Right forelimb (tissue), 1 donor: Measurements from ENCODE around the gene IDE.
"Not testable (repeated sequence)": the region's sequence is repeated elsewhere in the genome, so short reads cannot be mapped to it uniquely, and the experiment has no call there.

Source experiments
- DNase-seq: peaks from one replicate; pipeline ENCODE4 v3.0.0-alpha.2; 2018

The IDE gene

GRCh38 chr10:92573798-92574547 is at the start of gene IDE:
Gene IDE, minus strand, starts transcription at chr10:92574093. Its CDS starts 74 bp downstream, at chr10:92574019.
- DNase-seq = peak; percentile 91

GRCh38 chr10:92619368-92619767 is 45.5 kb upstream of the IDE start:
- DNase-seq = no peak

GRCh38 chr10:92615515-92615914 is 41.6 kb upstream of the IDE start:
- DNase-seq = no peak

GRCh38 chr10:92604841-92605240 is 30.9 kb upstream of the IDE start:
- no peak for DNase-seq

GRCh38 chr10:92598321-92598720 is 24.4 kb upstream of the IDE start:
- no peak for DNase-seq

- no peak for DNase-seq
These were observed 21.6 kb upstream of the IDE start for GRCh38 chr10:92595505-92595904.

GRCh38 chr10:92593619-92594588 is 20.0 kb upstream of the IDE start:
- no peak for DNase-seq

- peak; percentile 97 for DNase-seq
These were observed 19.1 kb upstream of the IDE start, which contains the start of gene KIF11 for GRCh38 chr10:92592761-92593618. Gene KIF11, plus strand, starts transcription at chr10:92593130. Its CDS starts 246 bp downstream, at chr10:92593376.

GRCh38 chr10:92591550-92592022 is 17.7 kb upstream of the IDE start:
- peak; percentile 91 for DNase-seq

GRCh38 chr10:92590623-92591549 is 17.0 kb upstream of the IDE start:
- peak; percentile 49 for DNase-seq

GRCh38 chr10:92582347-92582746 is 8.5 kb upstream of the IDE start:
- DNase-seq = not testable (repeated sequence)

GRCh38 chr10:92575961-92576360 is 2.1 kb upstream of the IDE start:
- no peak for DNase-seq

GRCh38 chr10:92574548-92575261 is 812 bp upstream of the IDE start:
- no peak for DNase-seq

- DNase-seq = no peak
These were observed 649 bp downstream of the IDE start for GRCh38 chr10:92573091-92573797.

- no peak for DNase-seq
These were observed 1.4 kb downstream of the IDE start for GRCh38 chr10:92572362-92573090.

GRCh38 chr10:92571649-92572048 is 2.2 kb downstream of the IDE start:
- DNase-seq = no peak

- DNase-seq = not testable (repeated sequence)
These were observed 4.2 kb downstream of the IDE start for GRCh38 chr10:92569663-92570062.

GRCh38 chr10:92569071-92569470 is 4.8 kb downstream of the IDE start:
- DNase-seq = no peak

GRCh38 chr10:92567952-92568600 is 5.8 kb downstream of the IDE start:
- DNase-seq = no peak
